Lung (tissue), 12 donors: ENCODE measurements around the gene CACNA1A. TPM values are rescaled to one million over a fixed set of nuclear protein-coding genes. Genes with fewer than 3 reads are reported as not detected.

Experiments used
- ATAC-seq: fragments of 200-7000 bp; cut with Tn5 transposase; one replicate; pipeline ENCODE4 v1.9.1; 2020; ENCODE audit warnings: moderate number of reproducible peaks; ENCODE audit not compliant: insufficient read depth, low FRiP score
- DNase-seq, 3 donors: peaks; one replicate each; pipeline ENCODE4 v3.0.0-alpha.2; 2013 to 2017
- H3K27ac ChIP-seq, 2 donors: one replicate each; pipeline ENCODE4 v1.5.1; 2013; ENCODE audit warnings: mild to moderate bottlenecking in 2 of 2, moderate library complexity in 2 of 2, control low read depth in 1 of 2, inconsistent platforms in 1 of 2, low read depth in 1 of 2, low read length in 1 of 2
- H3K27me3 ChIP-seq, 3 donors: one replicate each; pipeline ENCODE4 v1.5.1; 2013; ENCODE audit warnings: low read length in 2 of 3; ENCODE audit not compliant: control insufficient read depth in 3 of 3, insufficient read depth in 3 of 3
- H3K36me3 ChIP-seq, 4 donors: one replicate each; pipeline ENCODE4 v1.5.1; 2013; ENCODE audit warnings: low read length in 4 of 4, mild to moderate bottlenecking in 1 of 4, moderate library complexity in 1 of 4; ENCODE audit not compliant: control insufficient read depth in 4 of 4, insufficient read depth in 4 of 4
- H3K4me1 ChIP-seq, 5 donors: one replicate each; pipeline ENCODE4 v1.5.1; 2013; ENCODE audit warnings: low read length in 5 of 5, mild to moderate bottlenecking in 2 of 5, moderate library complexity in 1 of 5; ENCODE audit not compliant: control insufficient read depth in 5 of 5, insufficient read depth in 5 of 5
- H3K4me3 ChIP-seq: one replicate; pipeline ENCODE4 v1.5.1; 2013; ENCODE audit warnings: mild to moderate bottlenecking, control low read depth, moderate library complexity
- H3K9ac ChIP-seq, 2 donors: one replicate each; pipeline ENCODE4 v1.5.1; 2013; ENCODE audit warnings: low read length in 2 of 2, control low read depth in 1 of 2; ENCODE audit not compliant: insufficient read depth in 1 of 2
- H3K9me3 ChIP-seq, 4 donors: one replicate each; pipeline ENCODE4 v1.5.1; 2013; ENCODE audit warnings: low read length in 3 of 4, mild to moderate bottlenecking in 1 of 4, moderate library complexity in 1 of 4; ENCODE audit not compliant: control insufficient read depth in 4 of 4, insufficient read depth in 3 of 4
- CTCF ChIP-seq: IDR thresholded peaks from 2 replicates; pipeline ENCODE4 v1.5.1; 2012; ENCODE audit warnings: mild to moderate bottlenecking; ENCODE audit errors: control extremely low read depth, extremely low read depth
- WGBS, 2 donors: extraction: QIAGEN DNeasy Blood & Tissue Kit; methylation state at CpG; one replicate each; pipeline ENCODE4 v1.1.7; 2013; 5-methylcytosine and 5-hydroxymethylcytosine counted together
- polyA plus RNA-seq, 2 donors: library from polyadenylated mRNA; stranded (reverse); fragments of 200-250 nt; gene quantifications; one replicate each; pipeline ENCODE4 v1.2.1, GENCODE V29; 2013
- total RNA-seq, 2 donors: library from RNA; depleted of rRNA in 1 of 2; stranded (reverse); fragments of >200 nt in 1 of 2; gene quantifications; one replicate each; pipeline ENCODE4 v1.2.1, GENCODE V29; 2014 to 2021
- donor health status: control.
- donor health status: control.
- donor health status: Bipolar disorder and iron deficiency.
- donor health status: healthy.
- donor health status: DM: yes; HTN: yes; CAD: no.

The CACNA1A gene
- total and polyA plus RNA-seq, 4 donors = 0.27 to 1.00 (median 0.75) TPM

DNA sequence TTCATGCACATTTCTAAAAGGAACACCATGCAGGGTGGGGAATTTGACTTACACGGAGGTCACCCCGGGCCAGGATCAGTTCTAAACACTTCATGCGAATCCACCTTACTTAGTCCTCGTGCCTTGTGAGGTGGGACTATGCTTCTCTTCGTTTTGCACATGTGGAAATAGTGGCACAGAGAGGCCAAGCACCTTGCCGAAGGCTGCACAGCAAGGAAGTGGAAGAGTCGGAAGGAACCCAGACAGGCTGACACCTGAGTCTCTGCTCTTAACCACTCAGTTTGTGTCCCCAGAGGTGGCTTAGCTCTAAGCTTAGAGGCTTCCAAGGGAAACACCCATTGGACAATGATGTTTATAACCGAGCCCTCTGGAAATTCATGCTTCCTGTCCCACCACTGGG lies 150.1 kb downstream of the CACNA1A start:
- Histone ChIP-seq H3K4me3 (no peak overlapping the region), H3K36me3 (no peaks in the 10 kb centered on the region), H3K4me1 (no peaks in the 10 kb centered on the region), H3K27ac (no peak overlapping the region), H3K27me3 (peaks cover 0 to 3% (median 0%) of the 10 kb centered on the region in 3 donors), H3K9me3 (peaks cover 0 to 17% (median 2%) of the 10 kb centered on the region in 4 donors), H3K9ac (no peak overlapping the region)
- no peak for DNase-seq
- 82 to 84% methylated on average over 8 of the region's 8 CpGs for WGBS, 2 donors
- TF ChIP-seq CTCF = no peak
- no peak for ATAC-seq

GRCh38 chr19:13355356-13355755 lies 150.9 kb downstream of the CACNA1A start:
- no peak overlapping the region for H3K27ac ChIP-seq
- ATAC-seq = no peak

GRCh38 chr19:13353625-13354024 lies 152.7 kb downstream of the CACNA1A start:
- WGBS, 2 donors = 66 to 82% methylated on average over 3 of the region's 3 CpGs
- Histone ChIP-seq H3K4me3 (no peak overlapping the region), H3K27me3 (peaks cover 0 to 3% (median 0%) of the 10 kb centered on the region in 3 donors), H3K4me1 (no peaks in the 10 kb centered on the region), H3K9ac (no peak overlapping the region), H3K27ac (no peak overlapping the region), H3K9me3 (peaks cover 0 to 26% (median 8%) of the 10 kb centered on the region in 4 donors), H3K36me3 (no peaks in the 10 kb centered on the region)
- DNase-seq (no peak), ATAC-seq (no peak)
- TF ChIP-seq CTCF = no peak

More at GRCh38 chr19:13355356-13355755, 150.9 kb downstream of the CACNA1A start:
- Histone ChIP-seq H3K36me3 (no peaks in the 10 kb centered on the region), H3K9ac (no peak overlapping the region), H3K4me3 (no peak overlapping the region), H3K9me3 (peaks cover 0 to 21% (median 4%) of the 10 kb centered on the region in 4 donors), H3K4me1 (no peaks in the 10 kb centered on the region), H3K27me3 (peaks cover 0 to 3% (median 0%) of the 10 kb centered on the region in 3 donors)
- 64 to 76% methylated on average over 5 of the region's 5 CpGs for WGBS, 2 donors
- DNase-seq = no peak
- TF ChIP-seq CTCF = no peak

GRCh38 chr19:13350759-13351158 lies 155.5 kb downstream of the CACNA1A start:
- Histone ChIP-seq H3K27ac (no peak overlapping the region), H3K4me3 (no peak overlapping the region), H3K27me3 (peaks cover 0 to 3% (median 0%) of the 10 kb centered on the region in 3 donors), H3K4me1 (no peaks in the 10 kb centered on the region), H3K9me3 (peaks cover 0 to 24% (median 8%) of the 10 kb centered on the region in 4 donors), H3K36me3 (no peaks in the 10 kb centered on the region), H3K9ac (no peak overlapping the region)
- TF ChIP-seq CTCF = no peak
- DNase-seq (no peak), ATAC-seq (no peak)
- 92 to 95% methylated on average over 6 of the region's 6 CpGs for WGBS, 2 donors
